HG02623 (cell line): ENCODE measurements around the gene HMX2.

Experiments
- ATAC-seq: cut with Tn5 transposase; IDR thresholded peaks from one replicate; pipeline ENCODE4 v1.9.1; 2021; ENCODE audit warnings: moderate library complexity; ENCODE audit not compliant: unreplicated experiment

The HMX2 gene

GRCh38 chr10:123147635-123148413 lies at the start of gene HMX2:
TSS of gene HMX2 (plus strand) at chr10:123148136. CDS start at chr10:123148379, 243 bp downstream.
- no peak for ATAC-seq

- ATAC-seq = no peak
These were observed 47.7 kb upstream of the HMX2 start for GRCh38 chr10:123100030-123100762.

GRCh38 chr10:123101872-123102271 lies 46.1 kb upstream of the HMX2 start:
- no peak for ATAC-seq

GRCh38 chr10:123102673-123103072 lies 45.3 kb upstream of the HMX2 start:
- ATAC-seq = no peak

GRCh38 chr10:123103944-123104343 lies 44.0 kb upstream of the HMX2 start:
- ATAC-seq = no peak

GRCh38 chr10:123109466-123109865 lies 38.5 kb upstream of the HMX2 start:
- ATAC-seq = no peak

GRCh38 chr10:123117644-123118417 lies 30.1 kb upstream of the HMX2 start:
- ATAC-seq = no peak

GRCh38 chr10:123119081-123119480 lies 28.9 kb upstream of the HMX2 start:
- no peak for ATAC-seq

GRCh38 chr10:123126246-123126645 lies 21.7 kb upstream of the HMX2 start:
- ATAC-seq = no peak

- ATAC-seq = no peak
These were observed 18.2 kb upstream of the HMX2 start for GRCh38 chr10:123129618-123130271.

- no peak for ATAC-seq
These were observed 15.1 kb upstream of the HMX2 start for GRCh38 chr10:123132576-123133477.

- ATAC-seq = no peak
These were observed 14.2 kb upstream of the HMX2 start for GRCh38 chr10:123133541-123134342.

- ATAC-seq = no peak
These were observed 13.5 kb upstream of the HMX2 start for GRCh38 chr10:123134343-123134914.

GRCh38 chr10:123134915-123135414 lies 13.0 kb upstream of the HMX2 start:
- ATAC-seq = no peak

GRCh38 chr10:123135415-123136141 lies 12.4 kb upstream of the HMX2 start, which contains the start of gene HMX3:
TSS of gene HMX3 (plus strand) at chr10:123135970. CDS start at chr10:123136051, 81 bp downstream.
- ATAC-seq = no peak

GRCh38 chr10:123136221-123136805 lies 11.6 kb upstream of the HMX2 start:
- no peak for ATAC-seq
